Activated B cell treated with CpG ODN at 0.5 μM for 24 hours (primary cell): ENCODE data around the gene RIN1. TPM values are rescaled to one million over a fixed set of nuclear protein-coding genes. Genes with fewer than 3 reads are reported as not detected.
A peak's percentile ranks its signal among the peaks of the same experiment; 100 is the strongest.

Experiments used
- ATAC-seq: fragments of 200-7000 bp; cut with Tn5 transposase; one replicate; pipeline ENCODE4 v1.10.0; 2021; ENCODE audit warnings: low read depth, mild to moderate bottlenecking, moderate library complexity
- CTCF ChIA-PET: fragments of 350-600 bp; sonication (Branson Sonifier 250); formaldehyde crosslinking; loops from one replicate; lab custom pipeline; 2021; ENCODE audit warnings: antibody characterized with exemption; lab: Charles Lee
- POLR2A ChIA-PET: fragments of 350-600 bp; sonication (Branson Sonifier 250); formaldehyde crosslinking; loops from one replicate; lab custom pipeline; 2021; ENCODE audit warnings: antibody characterized with exemption; lab: Charles Lee
- DNase-seq: peaks from one replicate; pipeline ENCODE4 v3.0.0; 2022
- H3K27ac Mint-ChIP-seq: one replicate; pipeline ENCODE4 v1.8.0; 2020; ENCODE audit warnings: mixed read lengths
- H3K27me3 Mint-ChIP-seq: one replicate; pipeline ENCODE4 v1.8.0; 2021; ENCODE audit warnings: mixed read lengths
- H3K36me3 Mint-ChIP-seq: one replicate; pipeline ENCODE4 v1.8.0; 2021; ENCODE audit warnings: low read depth, mixed read lengths
- H3K4me1 Mint-ChIP-seq: one replicate; pipeline ENCODE4 v1.8.0; 2021; ENCODE audit warnings: mixed read lengths
- H3K4me3 Mint-ChIP-seq: one replicate; pipeline ENCODE4 v1.8.0; 2020; ENCODE audit warnings: mild to moderate bottlenecking, mixed read lengths
- H3K9me3 Mint-ChIP-seq: one replicate; pipeline ENCODE4 v1.8.0; 2020; ENCODE audit warnings: mixed read lengths
- CTCF ChIP-seq: fragments of 200-600 bp; IDR thresholded peaks from one replicate; pipeline ENCODE4 v1.8.0; 2022; ENCODE audit warnings: antibody characterized with exemption, mild to moderate bottlenecking
- intact Hi-C: fragments of 100-400 bp; cut with micrococcal nuclease; formaldehyde crosslinking; loops from one replicate; pipeline ENCODE4 v1.15.1; 2024
- total RNA-seq: library from RNA; stranded (reverse); gene quantifications from 2 replicates; pipeline ENCODE4 v1.2.3, GENCODE V29; 2022

Gene RIN1
- total RNA-seq, 1 donor from 2014 or later: 0.98 TPM

DNA sequence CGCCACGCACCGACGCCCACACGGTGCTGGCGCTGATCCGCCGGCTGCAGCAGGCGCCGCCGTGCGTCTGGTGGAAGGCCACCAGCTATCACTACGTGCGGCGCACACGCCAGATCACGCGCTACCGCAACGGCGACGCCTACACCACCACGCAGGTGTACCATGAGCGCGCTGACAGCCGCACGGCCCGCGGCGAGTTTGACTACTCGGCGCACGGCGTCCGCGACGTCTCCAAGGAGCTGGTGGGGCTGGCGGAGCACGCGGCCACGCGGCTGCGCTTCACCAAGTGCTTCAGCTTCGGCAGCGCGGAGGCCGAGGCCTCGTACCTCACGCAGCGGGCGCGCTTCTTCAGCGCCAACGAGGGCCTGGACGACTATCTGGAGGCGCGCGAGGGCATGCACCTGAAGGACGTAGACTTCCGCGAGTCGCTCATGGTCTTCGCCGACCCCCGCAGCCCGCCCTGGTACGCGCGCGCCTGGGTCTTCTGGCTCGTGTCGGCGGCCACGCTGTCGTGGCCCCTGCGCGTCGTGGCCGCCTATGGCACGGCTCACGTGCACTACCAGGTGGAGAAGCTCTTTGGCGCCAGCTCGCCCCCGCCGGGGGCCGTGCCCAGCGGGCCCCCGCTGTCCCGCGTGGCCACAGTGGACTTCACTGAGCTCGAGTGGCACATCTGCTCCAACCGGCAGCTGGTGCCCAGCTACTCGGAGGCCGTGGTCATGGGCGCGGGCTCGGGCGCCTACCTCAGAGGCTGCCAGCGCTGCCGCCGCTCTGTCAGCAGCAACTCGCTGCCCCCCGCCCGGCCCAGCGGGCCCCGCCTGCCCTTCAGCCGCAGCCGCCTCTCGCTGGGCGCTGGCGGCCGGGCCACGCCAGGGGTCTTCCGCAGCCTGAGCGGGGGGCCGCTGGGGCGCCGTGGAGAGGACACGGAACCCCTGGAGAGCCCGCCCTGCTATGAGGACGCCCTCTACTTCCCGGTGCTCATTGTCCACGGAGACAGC lies 41.3 kb downstream of the RIN1 start:
- POLR2A ChIA-PET: interaction anchor here (0.6 kb wide), 1 partner anchor 18 kb away, joined by 3 read pairs; no protein-coding TSS in a partner anchor
- CTCF ChIA-PET: no interaction called here
- intact Hi-C loops: no loop called here
- Mint-ChIP-seq H3K27me3 (peaks cover 23% of the 10 kb centered on the region), H3K36me3 (no peaks in the 10 kb centered on the region), H3K9me3 (no peaks in the 10 kb centered on the region), H3K4me3 (no peak overlapping the region), H3K4me1 (peaks cover 13% of the 10 kb centered on the region), H3K27ac (no peak overlapping the region)
- ATAC-seq: no peak
- TF ChIP-seq CTCF: no peak
- no peak for DNase-seq

DNA sequence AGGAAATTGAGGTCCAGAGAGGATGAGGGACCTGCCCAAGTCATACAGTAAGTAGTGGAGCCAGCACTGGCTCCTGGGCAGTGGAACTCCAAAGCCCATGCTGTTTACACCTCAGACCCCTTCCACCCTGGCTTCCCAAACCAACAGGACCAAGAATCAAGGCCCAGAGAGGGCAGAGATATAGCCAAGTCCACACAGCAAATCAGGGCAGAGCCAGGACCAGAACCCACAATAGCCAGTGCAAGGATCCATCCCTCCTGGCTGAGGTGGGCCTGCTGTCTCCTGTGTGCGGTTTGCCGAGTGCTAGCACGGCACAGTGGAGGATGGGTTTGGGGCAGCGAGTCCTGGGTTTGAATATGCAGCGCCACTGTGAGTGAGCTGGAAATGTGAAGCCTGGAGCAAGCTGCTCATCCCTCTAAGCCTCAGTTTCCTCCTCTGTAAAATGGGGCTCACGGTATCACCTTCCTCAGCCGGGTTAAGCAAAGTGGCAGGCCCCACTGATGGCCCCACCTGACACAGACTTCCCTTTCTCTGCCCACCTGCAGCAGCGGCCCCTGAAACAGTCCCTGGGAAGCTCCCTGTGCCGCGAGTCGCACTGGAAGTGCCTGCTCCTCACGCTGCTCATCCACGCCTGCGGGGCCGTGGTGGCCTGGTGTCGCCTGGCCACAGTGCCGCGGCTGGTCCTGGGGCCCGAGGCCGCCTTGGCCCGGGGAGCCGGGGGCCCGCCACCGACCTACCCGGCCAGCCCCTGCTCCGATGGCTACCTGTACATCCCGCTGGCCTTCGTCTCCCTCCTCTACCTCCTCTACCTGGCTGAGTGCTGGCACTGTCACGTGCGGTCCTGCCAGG lies 42.2 kb downstream of the RIN1 start:
- Mint-ChIP-seq H3K27me3 (peaks cover 23% of the 10 kb centered on the region), H3K36me3 (peaks cover 3% of the 10 kb centered on the region), H3K27ac (no peak overlapping the region), H3K4me1 (peaks cover 22% of the 10 kb centered on the region), H3K4me3 (no peak overlapping the region), H3K9me3 (no peaks in the 10 kb centered on the region)
- intact Hi-C loops: no loop called here
- no peak for TF ChIP-seq CTCF
- DNase-seq (no peak), ATAC-seq (no peak)
- ChIA-PET POLR2A (interaction anchor here (0.6 kb wide), 1 partner anchor 19 kb away, joined by 3 read pairs; no protein-coding TSS in a partner anchor), CTCF (no interaction called here)

GRCh38 chr11:66293352-66293751 lies 42.9 kb downstream of the RIN1 start:
- H3K4me3 Mint-ChIP-seq: no peak overlapping the region
- DNase-seq (no peak), ATAC-seq (no peak)
- peaks cover 4% of the 10 kb centered on the region for H3K36me3 Mint-ChIP-seq
- CTCF ChIA-PET: no interaction called here
- no peaks in the 10 kb centered on the region for H3K9me3 Mint-ChIP-seq
- H3K27ac Mint-ChIP-seq: no peak overlapping the region
- H3K4me1 Mint-ChIP-seq: peaks cover 24% of the 10 kb centered on the region
- POLR2A ChIA-PET: no interaction called here
- peaks cover 23% of the 10 kb centered on the region for H3K27me3 Mint-ChIP-seq
- intact Hi-C loops: no loop called here
- TF ChIP-seq CTCF: no peak

DNA sequence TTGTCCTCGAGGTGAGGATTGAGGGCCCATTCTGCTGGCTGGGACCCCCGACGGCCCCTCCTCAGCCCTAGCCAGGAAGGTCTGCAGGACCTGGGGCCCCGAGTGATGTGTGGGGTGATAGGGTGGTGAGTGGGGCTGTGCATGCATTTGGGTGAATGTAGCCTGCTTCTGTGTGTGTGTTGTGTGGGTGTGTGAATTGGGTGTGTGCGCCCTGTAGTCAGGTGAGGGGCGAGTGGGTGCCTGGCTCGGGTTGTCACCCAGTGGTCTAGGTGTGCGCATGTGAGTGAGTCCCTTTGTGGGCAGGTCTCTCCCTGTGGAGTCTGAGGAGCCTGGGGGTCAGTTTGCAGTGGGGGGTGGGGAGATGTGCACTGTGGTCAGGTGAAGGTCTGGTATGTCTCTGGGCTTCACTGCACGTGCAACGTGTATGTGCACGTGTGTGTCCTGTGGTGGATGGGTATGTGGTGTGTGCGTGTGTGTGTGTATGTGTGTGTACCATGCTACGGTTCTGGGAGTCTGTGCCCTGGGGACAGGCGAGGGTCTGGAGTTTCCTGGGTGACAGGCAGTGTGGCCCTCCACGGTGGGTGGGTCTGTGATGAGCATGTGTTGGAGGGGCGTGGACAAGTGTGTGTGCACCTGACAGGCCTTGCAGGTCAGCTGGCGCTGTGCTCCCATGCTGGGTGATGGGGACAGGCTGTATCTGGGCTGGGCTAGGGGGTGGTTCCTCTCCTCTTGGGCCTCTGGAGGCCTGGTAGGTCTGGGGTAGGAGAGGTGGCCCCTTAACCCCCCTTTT lies 43.5 kb downstream of the RIN1 start:
- Mint-ChIP-seq H3K27me3 (peaks cover 23% of the 10 kb centered on the region), H3K27ac (peak overlapping the region; percentile 21), H3K4me1 (peaks cover 28% of the 10 kb centered on the region), H3K9me3 (no peaks in the 10 kb centered on the region), H3K4me3 (peak overlapping the region; percentile 66), H3K36me3 (peaks cover 6% of the 10 kb centered on the region)
- intact Hi-C loops: no loop called here
- no peak for ATAC-seq
- TF ChIP-seq CTCF: no peak
- no peak for DNase-seq
- ChIA-PET CTCF (no interaction called here), POLR2A (no interaction called here)
